ENCODE data around the gene MSMB. TPM values are rescaled to one million over a fixed set of nuclear protein-coding genes. Genes with fewer than 3 reads are reported as not detected.

MSMB gene
- total RNA-seq, 1 donor from 2014 or later = not detected

- peaks cover 3% of the 10 kb centered on the region for H3K9me3 Mint-ChIP-seq (ENCODE audit: low read depth)
- H3K4me3 Mint-ChIP-seq (ENCODE audit: unreplicated experiment) = no peak overlapping the region
- peaks cover 9% of the 10 kb centered on the region for H3K4me1 Mint-ChIP-seq (ENCODE audit: low read depth)
- no peak overlapping the region for H3K27ac Mint-ChIP-seq (ENCODE audit: unreplicated experiment)
- no peaks in the 10 kb centered on the region for H3K36me3 Mint-ChIP-seq (ENCODE audit: low read depth)
- TF ChIP-seq CTCF (IDR thresholded peaks at IDR 0.05) = no peak
- H3K27me3 Mint-ChIP-seq (ENCODE audit: low read depth) = no peaks in the 10 kb centered on the region
- DNase-seq (ENCODE audit: low spot score) = no peak
These were observed 34.8 kb upstream of the MSMB start for GRCh38 chr10:46080886-46081285.

GRCh38 chr10:46079831-46080585 lies 33.9 kb upstream of the MSMB start:
- no peak overlapping the region for H3K4me3 Mint-ChIP-seq (ENCODE audit: unreplicated experiment)
- H3K9me3 Mint-ChIP-seq (ENCODE audit: low read depth) = peaks cover 3% of the 10 kb centered on the region
- H3K27ac Mint-ChIP-seq (ENCODE audit: unreplicated experiment) = peak overlapping the region; percentile 1
- no peaks in the 10 kb centered on the region for H3K36me3 Mint-ChIP-seq (ENCODE audit: low read depth)
- H3K4me1 Mint-ChIP-seq (ENCODE audit: low read depth) = peaks cover 9% of the 10 kb centered on the region
- no peaks in the 10 kb centered on the region for H3K27me3 Mint-ChIP-seq (ENCODE audit: low read depth)
- no peak for DNase-seq (ENCODE audit: low spot score)
- no peak for TF ChIP-seq CTCF (IDR thresholded peaks at IDR 0.05)

GRCh38 chr10:46077731-46078413 lies 31.8 kb upstream of the MSMB start:
- no peaks in the 10 kb centered on the region for H3K27me3 Mint-ChIP-seq (ENCODE audit: low read depth)
- peaks cover 9% of the 10 kb centered on the region for H3K4me1 Mint-ChIP-seq (ENCODE audit: low read depth)
- no peak overlapping the region for H3K27ac Mint-ChIP-seq (ENCODE audit: unreplicated experiment)

GRCh38 chr10:46077141-46077554 lies 31.1 kb upstream of the MSMB start:
- Mint-ChIP-seq H3K27ac (ENCODE audit: unreplicated experiment) (no peak overlapping the region), H3K9me3 (ENCODE audit: low read depth) (no peaks in the 10 kb centered on the region), H3K4me1 (ENCODE audit: low read depth) (peaks cover 9% of the 10 kb centered on the region), H3K36me3 (ENCODE audit: low read depth) (peaks cover 2% of the 10 kb centered on the region), H3K4me3 (ENCODE audit: unreplicated experiment) (no peak overlapping the region), H3K27me3 (ENCODE audit: low read depth) (no peaks in the 10 kb centered on the region)
- no peak for TF ChIP-seq CTCF (IDR thresholded peaks at IDR 0.05)
- DNase-seq (ENCODE audit: low spot score) = no peak

More at GRCh38 chr10:46077731-46078413, 31.8 kb upstream of the MSMB start:
- no peak for TF ChIP-seq CTCF (IDR thresholded peaks at IDR 0.05)
- DNase-seq (ENCODE audit: low spot score) = no peak
- H3K9me3 Mint-ChIP-seq (ENCODE audit: low read depth) = peaks cover 3% of the 10 kb centered on the region
- H3K4me3 Mint-ChIP-seq (ENCODE audit: unreplicated experiment) = no peak overlapping the region
- no peaks in the 10 kb centered on the region for H3K36me3 Mint-ChIP-seq (ENCODE audit: low read depth)

- TF ChIP-seq CTCF (IDR thresholded peaks at IDR 0.05) = no peak
- Mint-ChIP-seq H3K36me3 (ENCODE audit: low read depth) (peaks cover 2% of the 10 kb centered on the region), H3K4me3 (ENCODE audit: unreplicated experiment) (no peak overlapping the region), H3K9me3 (ENCODE audit: low read depth) (no peaks in the 10 kb centered on the region), H3K27me3 (ENCODE audit: low read depth) (no peaks in the 10 kb centered on the region), H3K4me1 (ENCODE audit: low read depth) (peaks cover 9% of the 10 kb centered on the region), H3K27ac (ENCODE audit: unreplicated experiment) (no peak overlapping the region)
- DNase-seq (ENCODE audit: low spot score) = no peak
These were observed 29.8 kb upstream of the MSMB start for GRCh38 chr10:46075869-46076268.
